ENCODE measurements around the gene CSRNP3.

- TF ChIP-seq, protein P1, sequence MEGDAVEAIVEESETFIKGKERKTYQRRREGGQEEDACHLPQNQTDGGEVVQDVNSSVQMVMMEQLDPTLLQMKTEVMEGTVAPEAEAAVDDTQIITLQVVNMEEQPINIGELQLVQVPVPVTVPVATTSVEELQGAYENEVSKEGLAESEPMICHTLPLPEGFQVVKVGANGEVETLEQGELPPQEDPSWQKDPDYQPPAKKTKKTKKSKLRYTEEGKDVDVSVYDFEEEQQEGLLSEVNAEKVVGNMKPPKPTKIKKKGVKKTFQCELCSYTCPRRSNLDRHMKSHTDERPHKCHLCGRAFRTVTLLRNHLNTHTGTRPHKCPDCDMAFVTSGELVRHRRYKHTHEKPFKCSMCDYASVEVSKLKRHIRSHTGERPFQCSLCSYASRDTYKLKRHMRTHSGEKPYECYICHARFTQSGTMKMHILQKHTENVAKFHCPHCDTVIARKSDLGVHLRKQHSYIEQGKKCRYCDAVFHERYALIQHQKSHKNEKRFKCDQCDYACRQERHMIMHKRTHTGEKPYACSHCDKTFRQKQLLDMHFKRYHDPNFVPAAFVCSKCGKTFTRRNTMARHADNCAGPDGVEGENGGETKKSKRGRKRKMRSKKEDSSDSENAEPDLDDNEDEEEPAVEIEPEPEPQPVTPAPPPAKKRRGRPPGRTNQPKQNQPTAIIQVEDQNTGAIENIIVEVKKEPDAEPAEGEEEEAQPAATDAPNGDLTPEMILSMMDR (tag by site-specific recombination; IDR thresholded peaks at IDR 0.05) = no peak
- TF ChIP-seq HOXC10 (CRISPR knock-in tag; IDR thresholded peaks at IDR 0.05) (no peak), YY1 (tag by site-specific recombination; IDR thresholded peaks at IDR 0.05) (no peak)
These were observed 34.5 kb upstream of the CSRNP3 start for GRCh38 chr2:165434865-165435496.
